GM12874 (cell line): ENCODE measurements around the gene ACAP1.

Experiments
- CTCF ChIP-seq: IDR thresholded peaks from 2 replicates; pipeline ENCODE4 v1.5.1; 2011; ENCODE audit warnings: low read depth, mild to moderate bottlenecking, control low read depth, low read length, moderate library complexity; ENCODE audit not compliant: insufficient read depth

The ACAP1 gene

GRCh38 chr17:7340179-7340578, 3.9 kb downstream of the ACAP1 start:
- no peak for TF ChIP-seq CTCF

- TF ChIP-seq CTCF = no peak
Measured at GRCh38 chr17:7341842-7342241, 5.5 kb downstream of the ACAP1 start.

GRCh38 chr17:7343250-7343649, 6.9 kb downstream of the ACAP1 start:
- TF ChIP-seq CTCF = no peak

- TF ChIP-seq CTCF = no peak
Measured at GRCh38 chr17:7346761-7347614, 10.7 kb downstream of the ACAP1 start.

- TF ChIP-seq CTCF = no peak
Measured at GRCh38 chr17:7347630-7348477, 11.5 kb downstream of the ACAP1 start.

- no peak for TF ChIP-seq CTCF
Measured at GRCh38 chr17:7348478-7349242, 12.3 kb downstream of the ACAP1 start.
